Inflammatory macrophage treated with lipopolysaccharide for 1 hour (primary cell): ENCODE data around the gene WIPI1.
A peak's percentile ranks its signal among the peaks of the same experiment; 100 is the strongest.
"Not testable (repeated sequence)": the region's sequence is repeated elsewhere in the genome, so short reads cannot be mapped to it uniquely, and the experiment has no call there.

ENCODE experiments used
- DNase-seq, 2 donors: peaks; one replicate each; pipeline ENCODE4 v3.0.0-alpha.2; 2020 to 2022

WIPI1 gene, protein sequence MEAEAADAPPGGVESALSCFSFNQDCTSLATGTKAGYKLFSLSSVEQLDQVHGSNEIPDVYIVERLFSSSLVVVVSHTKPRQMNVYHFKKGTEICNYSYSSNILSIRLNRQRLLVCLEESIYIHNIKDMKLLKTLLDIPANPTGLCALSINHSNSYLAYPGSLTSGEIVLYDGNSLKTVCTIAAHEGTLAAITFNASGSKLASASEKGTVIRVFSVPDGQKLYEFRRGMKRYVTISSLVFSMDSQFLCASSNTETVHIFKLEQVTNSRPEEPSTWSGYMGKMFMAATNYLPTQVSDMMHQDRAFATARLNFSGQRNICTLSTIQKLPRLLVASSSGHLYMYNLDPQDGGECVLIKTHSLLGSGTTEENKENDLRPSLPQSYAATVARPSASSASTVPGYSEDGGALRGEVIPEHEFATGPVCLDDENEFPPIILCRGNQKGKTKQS

GRCh38 chr17:68457168-68457538 is at the start of gene WIPI1:
WIPI1 (minus strand) TSS chr17:68457496; CDS start chr17:68457421, 75 bp downstream.
- DNase-seq, result peak in 1 of 2 donors; percentile 18

GRCh38 chr17:68505951-68506350 is 48.7 kb upstream of the WIPI1 start:
- peak in 1 of 2 donors; percentile 39 for DNase-seq

DNA sequence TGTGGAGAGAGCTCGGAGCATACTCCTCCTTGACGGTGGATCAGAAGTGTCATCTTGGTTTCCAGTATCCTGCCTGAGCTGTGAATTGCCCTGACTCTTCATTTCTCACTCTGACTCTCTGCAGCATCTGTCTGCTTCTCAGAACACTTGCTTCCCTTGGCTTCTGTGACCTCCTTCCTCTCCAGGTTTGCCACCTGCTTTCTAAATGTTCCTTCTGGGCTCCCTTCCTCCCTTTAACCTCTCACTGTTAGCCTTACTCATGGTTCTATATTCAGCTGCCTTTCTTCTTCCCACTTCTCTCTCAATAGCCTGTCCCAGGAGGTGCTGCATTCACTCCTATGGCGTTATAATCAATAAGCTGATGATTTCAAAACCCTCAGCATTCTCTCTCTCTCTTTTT is 43.8 kb upstream of the WIPI1 start:
- no peak for DNase-seq

DNA sequence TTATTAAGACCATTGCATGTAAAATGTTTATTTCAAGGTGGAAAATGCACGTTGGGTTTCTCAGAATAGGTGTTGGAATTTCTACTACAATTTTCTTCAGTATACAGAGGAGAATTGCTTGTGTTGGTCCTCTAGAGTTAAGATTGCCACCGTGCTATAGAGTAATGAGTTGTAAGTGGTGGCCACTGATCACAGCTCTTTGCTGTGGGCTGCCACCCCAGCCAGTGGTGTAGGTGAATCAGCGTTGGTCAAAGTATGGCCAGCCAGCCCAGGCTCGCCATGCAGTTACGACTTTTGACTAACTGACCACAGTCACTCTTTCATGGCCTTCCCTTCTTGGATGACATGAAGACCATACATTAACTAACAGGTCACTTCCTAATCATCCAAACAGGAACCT is 42.3 kb upstream of the WIPI1 start:
- no peak for DNase-seq

- DNase-seq, result peak; percentile 80 to 90
These were observed 41.4 kb upstream of the WIPI1 start for GRCh38 chr17:68498479-68499326.

GRCh38 chr17:68497885-68498319 is 40.6 kb upstream of the WIPI1 start:
- peak; percentile 78 to 83 for DNase-seq

DNA sequence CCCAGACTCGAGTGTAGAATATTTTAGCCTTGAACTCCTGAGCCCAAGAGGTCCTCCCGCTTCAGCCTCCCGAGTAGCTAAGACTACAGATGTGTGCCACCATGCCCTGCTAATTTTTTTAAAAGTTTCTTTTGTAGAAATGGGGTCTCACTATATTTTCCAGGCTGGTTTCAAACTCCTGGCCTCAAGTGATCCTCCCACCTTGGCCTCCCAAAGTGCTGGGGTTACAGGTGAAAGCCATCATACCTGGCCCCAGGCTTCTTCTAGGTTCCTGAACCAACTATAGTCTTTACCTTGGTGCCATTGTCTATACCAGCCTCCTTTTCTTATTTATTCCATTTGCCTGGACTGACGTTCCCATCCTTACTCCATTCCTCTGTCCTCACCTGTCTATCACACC is 37.8 kb upstream of the WIPI1 start:
- DNase-seq, result no peak

DNA sequence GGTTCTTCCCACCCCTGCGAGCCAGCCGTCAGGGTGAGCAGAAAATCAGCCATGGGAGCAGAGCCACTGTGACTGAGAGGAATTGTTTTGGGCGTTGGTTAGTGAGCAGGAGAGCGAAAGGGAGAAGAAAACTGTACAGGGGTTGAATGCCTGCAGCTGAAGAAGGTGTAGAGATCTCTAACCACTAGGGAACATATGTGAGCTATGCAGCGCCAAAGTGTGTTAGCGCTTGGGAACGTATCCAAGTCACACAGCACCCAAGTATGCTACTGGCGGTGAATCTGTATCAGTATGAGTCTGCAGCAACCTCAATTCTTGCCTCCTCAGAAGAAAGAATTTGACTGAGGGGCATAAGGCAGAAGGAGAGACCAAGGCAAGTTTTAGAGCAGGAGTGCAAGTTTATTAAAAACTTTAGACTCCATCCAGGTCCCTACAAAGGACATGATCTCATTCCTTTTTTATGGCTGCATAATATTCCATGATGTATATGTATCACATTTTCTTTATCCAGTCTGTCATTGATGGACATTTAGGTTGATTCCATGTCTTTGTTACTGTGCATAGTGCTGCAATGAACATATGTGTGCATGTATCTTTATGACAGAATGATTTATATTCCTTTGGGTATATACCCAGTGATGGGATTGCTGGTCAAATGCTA is 35.2 kb upstream of the WIPI1 start:
- not testable (repeated sequence) for DNase-seq

- peak; percentile 79 to 95 for DNase-seq
These were observed 34.3 kb upstream of the WIPI1 start for GRCh38 chr17:68491381-68492231.

DNA sequence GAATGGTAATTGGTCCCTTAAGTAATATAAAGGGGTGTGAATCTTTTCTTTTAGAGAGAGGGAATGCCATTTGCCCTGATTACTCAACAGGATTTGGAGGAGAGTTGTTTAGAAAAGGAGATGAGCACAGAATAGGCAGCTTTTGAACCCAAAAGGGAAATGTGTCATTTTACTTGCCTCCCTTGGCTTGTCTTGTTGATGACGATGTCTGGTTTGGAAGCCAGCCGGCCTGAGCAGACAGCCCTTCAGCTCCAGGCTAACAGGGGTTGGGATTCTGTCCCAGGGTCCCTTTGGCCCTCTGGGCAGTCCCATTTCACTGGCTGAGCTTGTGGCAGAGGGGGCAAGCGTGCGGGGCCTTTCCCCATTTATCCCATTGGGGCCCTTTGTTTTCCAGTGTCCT is 32.6 kb upstream of the WIPI1 start:
- DNase-seq, result no peak

- no peak for DNase-seq
These were observed 27.2 kb upstream of the WIPI1 start for GRCh38 chr17:68484458-68484857.

DNA sequence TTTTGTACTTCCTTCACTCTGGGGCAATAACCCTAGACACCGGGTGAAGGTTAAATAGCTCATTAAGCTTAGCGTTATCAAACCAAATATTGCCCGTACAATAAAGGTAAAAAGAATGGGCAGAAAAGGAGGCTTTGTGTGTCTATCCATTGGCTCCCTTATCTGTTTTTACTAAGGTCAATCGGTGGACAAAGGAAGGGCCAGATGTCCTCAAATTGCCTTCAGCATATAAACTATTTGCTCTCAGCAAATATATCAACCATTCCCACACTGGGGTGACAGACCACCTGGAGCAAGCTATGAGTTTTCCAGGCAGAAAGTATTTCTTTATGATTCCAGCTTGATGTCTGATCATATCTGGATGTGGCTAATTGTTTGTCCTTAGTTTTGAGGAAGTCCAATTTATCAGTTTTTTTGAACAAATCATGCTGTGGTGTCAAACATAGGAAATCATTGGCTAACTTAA is 25.3 kb upstream of the WIPI1 start:
- no peak for DNase-seq

GRCh38 chr17:68480885-68481284 is 23.6 kb upstream of the WIPI1 start:
- DNase-seq, result no peak

DNA sequence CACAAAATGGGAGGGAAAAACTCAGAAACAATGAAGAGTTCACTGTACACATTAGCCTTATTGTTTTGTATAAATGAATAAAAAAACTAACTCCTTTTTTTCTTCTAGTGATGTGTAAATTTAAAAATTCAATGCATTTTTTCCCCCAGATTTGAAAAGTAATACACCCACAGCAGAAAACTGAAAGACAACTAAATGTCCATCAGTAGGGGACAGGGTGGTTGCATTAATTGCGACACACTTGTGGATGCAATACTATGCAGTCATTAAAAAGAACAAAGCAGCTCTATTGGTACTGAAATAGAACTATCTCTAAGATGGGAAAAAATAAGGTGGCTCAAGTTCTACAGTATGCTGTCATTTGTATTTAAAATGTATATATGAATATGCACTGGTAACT is 13.7 kb upstream of the WIPI1 start:
- peak; percentile 35 to 47 for DNase-seq

- no peak for DNase-seq
These were observed 11.5 kb upstream of the WIPI1 start for GRCh38 chr17:68468788-68469187.

GRCh38 chr17:68468334-68468733 is 11.0 kb upstream of the WIPI1 start:
- DNase-seq, result no peak

GRCh38 chr17:68463211-68464019 is 6.1 kb upstream of the WIPI1 start:
- no peak for DNase-seq

DNA sequence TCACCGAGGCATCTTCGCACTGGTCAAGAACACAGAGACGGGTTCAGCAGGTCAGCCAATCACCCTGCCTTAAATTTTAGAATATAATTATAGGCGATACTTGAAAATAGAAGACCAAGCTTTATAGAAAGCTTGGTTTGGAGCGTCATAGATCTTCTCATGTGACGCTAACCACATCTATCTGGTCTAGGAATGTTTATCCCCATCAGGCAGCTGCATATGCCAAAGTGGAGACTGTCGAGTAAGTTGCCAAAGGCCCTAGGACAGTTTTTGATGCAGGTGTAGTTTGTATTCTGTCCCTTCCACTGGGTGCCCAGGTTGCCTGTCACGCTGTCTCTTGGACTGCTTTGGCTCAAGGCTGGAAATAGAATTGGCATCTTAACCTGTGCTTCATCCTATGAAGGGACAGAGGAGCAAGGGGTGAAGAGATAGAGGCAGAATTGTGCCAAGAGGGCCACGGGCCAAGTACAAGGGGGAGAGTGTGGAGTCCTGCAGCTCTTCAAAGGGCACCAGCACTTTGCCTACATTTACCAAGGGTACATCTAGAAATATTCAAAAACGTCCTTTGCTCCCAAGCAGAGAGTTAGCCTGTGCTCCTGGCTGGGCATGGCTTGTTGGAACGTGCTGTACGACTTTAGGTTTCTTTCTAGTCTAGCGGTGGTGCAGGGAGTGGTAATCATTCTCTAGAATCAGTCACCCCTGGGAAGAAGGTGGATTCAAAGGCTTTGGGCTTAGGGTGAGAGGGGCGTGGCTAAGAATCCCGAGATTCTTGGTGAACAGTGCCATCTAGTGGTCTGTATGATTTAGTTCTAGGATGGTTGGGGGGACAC is 5.3 kb upstream of the WIPI1 start:
- peak; percentile 61 to 95 for DNase-seq

- DNase-seq, result no peak
These were observed 4.3 kb upstream of the WIPI1 start for GRCh38 chr17:68461589-68461988.

GRCh38 chr17:68461122-68461539 is 3.8 kb upstream of the WIPI1 start:
- DNase-seq, result no peak
